Calu3 (cell line): ENCODE data around the gene RUNDC3A. TPM values are rescaled to one million over a fixed set of nuclear protein-coding genes. Genes with fewer than 3 reads are reported as not detected.

Source experiments
- BruUV-seq: library from RNA; stranded (reverse); fragments of 400-500 nt; replicated peaks from 2 replicates; lab custom pipeline; 2021; lab: Mats Ljungman, UMichigan
- CTCF ChIA-PET: fragments of 300-600 bp; sonication (Branson Sonifier 250); formaldehyde crosslinking; loops from one replicate; lab custom pipeline; 2022; ENCODE audit warnings: antibody characterized with exemption; lab: Charles Lee
- DNase-seq: peaks from one replicate; pipeline ENCODE4 v3.0.0; 2022
- H3K27ac Mint-ChIP-seq: one replicate; pipeline ENCODE4 v1.8.0; 2022; ENCODE audit warnings: mixed read lengths; ENCODE audit not compliant: unreplicated experiment
- H3K27me3 Mint-ChIP-seq: one replicate; pipeline ENCODE4 v1.8.0; 2022; ENCODE audit warnings: mixed read lengths; ENCODE audit not compliant: unreplicated experiment
- H3K36me3 Mint-ChIP-seq: one replicate; pipeline ENCODE4 v1.8.0; 2022; ENCODE audit warnings: mild to moderate bottlenecking, moderate library complexity, mixed read lengths; ENCODE audit not compliant: insufficient read depth, unreplicated experiment
- H3K4me1 Mint-ChIP-seq: one replicate; pipeline ENCODE4 v1.8.0; 2022; ENCODE audit warnings: mild to moderate bottlenecking, low read depth, mixed read lengths; ENCODE audit not compliant: unreplicated experiment
- H3K4me3 Mint-ChIP-seq: one replicate; pipeline ENCODE4 v1.8.0; 2022; ENCODE audit warnings: mild to moderate bottlenecking, low read depth, moderate library complexity, mixed read lengths; ENCODE audit not compliant: unreplicated experiment
- H3K9me3 Mint-ChIP-seq: one replicate; pipeline ENCODE4 v1.8.0; 2022; ENCODE audit warnings: low read depth, mixed read lengths; ENCODE audit not compliant: unreplicated experiment
- intact Hi-C: fragments of 100-400 bp; cut with micrococcal nuclease; formaldehyde crosslinking; loops from one replicate; pipeline ENCODE4 v1.10.0; 2022; ENCODE audit not compliant: unreplicated experiment
- total RNA-seq: library from RNA; stranded (reverse); gene quantifications from 2 replicates; pipeline ENCODE4 v1.2.3, GENCODE V29; 2022
- TF ChIP-seq, protein P1 (sequence below): fragments of 200-600 bp; IDR thresholded peaks from one replicate; pipeline ENCODE4 v1.8.0; 2022; ENCODE audit warnings: antibody characterized with exemption; ENCODE audit not compliant: unreplicated experiment

The RUNDC3A gene
- total RNA-seq, 1 experiment from 2014 or later: 1.2 TPM

DNA sequence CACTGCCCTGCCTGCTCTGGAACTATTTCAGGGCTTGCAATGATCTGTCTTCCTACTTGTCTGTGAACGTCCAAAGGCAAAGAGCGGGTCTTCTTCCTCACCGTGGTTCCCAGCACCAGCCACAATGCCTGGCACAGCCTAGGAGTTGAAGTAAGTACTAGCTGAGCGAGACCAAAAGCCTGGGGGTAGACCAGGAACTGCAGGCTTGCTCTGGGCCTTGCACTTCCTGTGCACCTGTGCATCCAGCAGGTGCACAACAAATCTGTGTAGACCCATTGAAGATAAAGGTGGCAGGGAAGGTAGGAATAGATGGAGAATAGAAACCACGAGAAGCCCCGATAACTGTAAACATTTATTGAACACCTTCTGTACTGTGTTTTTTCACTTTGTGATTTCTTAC is 50.6 kb downstream of the RUNDC3A start:
- peaks cover 10% of the 10 kb centered on the region for H3K4me1 Mint-ChIP-seq
- BruUV-seq: no TSS peak
- H3K4me3 Mint-ChIP-seq: no peak overlapping the region
- TF ChIP-seq, protein P1, sequence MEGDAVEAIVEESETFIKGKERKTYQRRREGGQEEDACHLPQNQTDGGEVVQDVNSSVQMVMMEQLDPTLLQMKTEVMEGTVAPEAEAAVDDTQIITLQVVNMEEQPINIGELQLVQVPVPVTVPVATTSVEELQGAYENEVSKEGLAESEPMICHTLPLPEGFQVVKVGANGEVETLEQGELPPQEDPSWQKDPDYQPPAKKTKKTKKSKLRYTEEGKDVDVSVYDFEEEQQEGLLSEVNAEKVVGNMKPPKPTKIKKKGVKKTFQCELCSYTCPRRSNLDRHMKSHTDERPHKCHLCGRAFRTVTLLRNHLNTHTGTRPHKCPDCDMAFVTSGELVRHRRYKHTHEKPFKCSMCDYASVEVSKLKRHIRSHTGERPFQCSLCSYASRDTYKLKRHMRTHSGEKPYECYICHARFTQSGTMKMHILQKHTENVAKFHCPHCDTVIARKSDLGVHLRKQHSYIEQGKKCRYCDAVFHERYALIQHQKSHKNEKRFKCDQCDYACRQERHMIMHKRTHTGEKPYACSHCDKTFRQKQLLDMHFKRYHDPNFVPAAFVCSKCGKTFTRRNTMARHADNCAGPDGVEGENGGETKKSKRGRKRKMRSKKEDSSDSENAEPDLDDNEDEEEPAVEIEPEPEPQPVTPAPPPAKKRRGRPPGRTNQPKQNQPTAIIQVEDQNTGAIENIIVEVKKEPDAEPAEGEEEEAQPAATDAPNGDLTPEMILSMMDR: no peak
- CTCF ChIA-PET: interaction anchor here (2.1 kb wide), 1 partner anchor 8 kb away, joined by 6 read pairs; no protein-coding TSS in a partner anchor
- H3K27me3 Mint-ChIP-seq: peaks cover 75% of the 10 kb centered on the region
- H3K36me3 Mint-ChIP-seq: no peaks in the 10 kb centered on the region
- intact Hi-C loops: no loop called here
- H3K27ac Mint-ChIP-seq: no peak overlapping the region
- H3K9me3 Mint-ChIP-seq: no peaks in the 10 kb centered on the region
- no peak for DNase-seq

DNA sequence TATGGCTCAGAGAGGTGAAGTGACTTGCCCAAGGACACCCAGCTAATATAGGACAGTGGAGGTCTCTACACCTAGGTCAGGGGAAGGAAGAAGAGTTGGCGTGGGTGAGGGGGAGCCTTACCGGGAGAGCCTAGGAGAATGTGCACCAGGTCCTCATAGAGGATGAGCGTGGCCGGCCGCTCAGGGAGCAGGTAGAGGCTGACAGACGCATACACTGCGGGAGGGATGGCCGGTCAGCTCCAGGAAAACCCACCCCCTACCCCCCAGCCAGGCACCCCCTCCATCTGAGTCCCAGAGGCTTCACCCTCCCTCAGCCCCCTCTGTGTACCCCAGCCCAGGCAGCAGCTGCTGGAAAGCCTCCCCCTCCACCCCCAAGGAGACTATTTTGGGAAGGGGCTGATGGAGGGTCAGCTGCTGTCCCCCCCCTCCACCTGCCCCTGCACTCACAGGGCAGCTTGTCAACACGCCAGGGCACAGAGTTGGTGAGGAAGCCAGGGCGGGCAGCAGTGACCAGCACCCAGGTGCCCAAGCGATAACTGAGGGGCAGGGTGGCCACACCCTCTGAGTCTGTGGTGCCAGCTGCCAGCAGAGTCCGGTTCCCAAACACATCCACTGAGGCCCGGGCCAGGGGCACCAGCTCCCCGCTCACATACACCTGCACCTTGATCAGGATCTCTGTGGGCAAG is 51.2 kb downstream of the RUNDC3A start:
- CTCF ChIA-PET: interaction anchor here (0.6 to 2.1 kb wide), 2 partner anchors 8 kb away, joined by 3 to 6 read pairs; no protein-coding TSS in a partner anchor
- no peaks in the 10 kb centered on the region for H3K9me3 Mint-ChIP-seq
- peaks cover 80% of the 10 kb centered on the region for H3K27me3 Mint-ChIP-seq
- peaks cover 10% of the 10 kb centered on the region for H3K4me1 Mint-ChIP-seq
- no TSS peak for BruUV-seq
- H3K27ac Mint-ChIP-seq: no peak overlapping the region
- DNase-seq: no peak
- TF ChIP-seq, protein P1: no peak
- H3K4me3 Mint-ChIP-seq: no peak overlapping the region
- H3K36me3 Mint-ChIP-seq: no peaks in the 10 kb centered on the region
- intact Hi-C loops: no loop called here

DNA sequence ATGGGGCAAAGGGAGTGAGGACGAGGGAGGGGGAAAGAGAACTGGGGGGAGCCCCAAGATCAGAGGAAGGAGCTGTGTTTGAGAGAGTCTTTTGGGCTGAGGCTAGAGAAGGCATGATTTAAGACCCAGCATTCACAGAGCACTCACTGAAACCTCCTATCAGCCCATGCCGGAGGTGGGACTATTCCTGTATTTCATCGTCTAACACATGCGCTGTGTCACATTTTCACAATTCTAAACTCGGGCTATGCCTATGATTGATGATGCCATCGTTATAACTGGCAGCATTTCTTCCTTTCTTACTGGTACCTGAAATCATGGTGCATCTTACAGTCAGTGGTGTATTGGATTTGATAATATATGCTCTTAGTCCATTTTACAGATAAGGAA is 51.7 kb downstream of the RUNDC3A start:
- Mint-ChIP-seq H3K4me3 (no peak overlapping the region), H3K9me3 (no peaks in the 10 kb centered on the region), H3K36me3 (no peaks in the 10 kb centered on the region), H3K27ac (no peak overlapping the region), H3K27me3 (peaks cover 83% of the 10 kb centered on the region), H3K4me1 (peaks cover 10% of the 10 kb centered on the region)
- CTCF ChIA-PET: interaction anchor here (0.6 kb wide), 1 partner anchor 9 kb away, joined by 3 read pairs; no protein-coding TSS in a partner anchor
- intact Hi-C loops: no loop called here
- TF ChIP-seq, protein P1: no peak
- BruUV-seq: no TSS peak
- DNase-seq: no peak

DNA sequence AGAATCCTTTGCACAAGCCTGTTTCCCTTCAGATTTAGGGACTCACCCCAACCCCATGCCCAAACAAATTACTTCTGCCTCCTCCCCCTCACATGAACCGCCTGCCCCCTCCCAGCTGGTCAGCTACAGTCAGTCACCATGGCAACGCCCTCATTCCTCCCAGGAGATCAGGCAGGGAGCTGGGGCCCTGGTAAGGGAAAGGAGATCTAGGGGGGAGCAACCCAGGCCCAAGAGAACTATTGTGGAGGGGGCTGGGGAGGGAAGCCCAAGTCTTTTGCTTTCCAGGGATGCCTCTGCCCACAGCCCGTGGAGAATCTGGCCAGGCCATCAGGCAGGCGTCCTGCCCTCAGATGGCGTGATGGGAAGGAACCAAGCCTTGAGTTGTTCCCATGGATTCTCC is 52.4 kb downstream of the RUNDC3A start:
- intact Hi-C loops: no loop called here
- Mint-ChIP-seq H3K4me3 (no peak overlapping the region), H3K27me3 (peaks cover 83% of the 10 kb centered on the region), H3K36me3 (no peaks in the 10 kb centered on the region), H3K9me3 (no peaks in the 10 kb centered on the region), H3K4me1 (peaks cover 10% of the 10 kb centered on the region), H3K27ac (no peak overlapping the region)
- TF ChIP-seq, protein P1: no peak
- no TSS peak for BruUV-seq
- no peak for DNase-seq
- CTCF ChIA-PET: no interaction called here
